GM19395 (cell line): ENCODE results near the gene NTRK3.

Source experiments
- ATAC-seq: cut with Tn5 transposase; IDR thresholded peaks from one replicate; pipeline ENCODE4 v1.9.1; 2021; ENCODE audit warnings: mild to moderate bottlenecking, moderate library complexity; ENCODE audit not compliant: unreplicated experiment

Gene NTRK3

DNA sequence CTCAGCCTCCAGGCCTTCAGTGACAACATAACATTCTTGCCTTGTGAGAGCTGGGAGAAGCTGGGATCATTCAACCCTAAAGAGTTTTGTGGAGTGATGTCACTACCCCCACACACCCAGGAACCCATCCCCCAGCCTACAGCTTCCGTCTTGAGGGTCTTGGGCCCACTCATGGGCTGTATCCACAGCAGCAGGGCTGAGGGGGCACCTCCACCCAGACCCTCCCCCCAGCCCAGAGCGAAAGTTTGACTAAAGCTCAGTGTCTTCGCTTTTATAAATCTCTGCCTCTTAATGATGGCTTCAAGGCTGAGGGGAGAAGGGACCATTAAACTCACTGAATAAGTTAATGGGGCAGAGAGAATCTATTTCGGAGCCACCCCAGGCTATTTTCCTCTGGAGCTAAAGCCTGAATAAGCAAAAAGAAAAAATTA is 23.8 kb downstream of the NTRK3 start:
- no peak for ATAC-seq

- ATAC-seq, result no peak
These were observed 24.5 kb downstream of the NTRK3 start for GRCh38 chr15:88231909-88232644.

GRCh38 chr15:88230823-88231222 is 25.7 kb downstream of the NTRK3 start:
- no peak for ATAC-seq

GRCh38 chr15:88225461-88225860 is 31.1 kb downstream of the NTRK3 start:
- ATAC-seq, result no peak

DNA sequence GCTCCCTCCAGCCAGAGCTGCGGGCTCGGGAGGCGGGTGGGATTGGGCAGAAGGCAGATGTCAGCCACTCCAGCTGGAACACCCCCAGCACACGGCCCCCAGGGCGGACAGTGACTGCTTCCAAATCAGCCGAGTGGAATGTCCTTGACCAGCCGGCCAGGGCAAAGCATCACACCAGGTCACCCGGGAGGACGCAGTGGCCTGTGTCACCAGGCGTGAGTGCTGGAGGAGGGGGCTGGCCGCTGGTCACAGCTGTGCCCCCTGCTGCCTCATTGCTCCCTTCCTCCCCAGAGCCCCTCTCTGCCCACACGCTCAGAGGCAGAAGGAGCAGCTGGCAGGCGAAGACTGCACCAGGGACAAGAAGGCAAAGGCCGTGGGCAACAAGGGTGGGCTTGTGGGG is 33.5 kb downstream of the NTRK3 start:
- no peak for ATAC-seq

DNA sequence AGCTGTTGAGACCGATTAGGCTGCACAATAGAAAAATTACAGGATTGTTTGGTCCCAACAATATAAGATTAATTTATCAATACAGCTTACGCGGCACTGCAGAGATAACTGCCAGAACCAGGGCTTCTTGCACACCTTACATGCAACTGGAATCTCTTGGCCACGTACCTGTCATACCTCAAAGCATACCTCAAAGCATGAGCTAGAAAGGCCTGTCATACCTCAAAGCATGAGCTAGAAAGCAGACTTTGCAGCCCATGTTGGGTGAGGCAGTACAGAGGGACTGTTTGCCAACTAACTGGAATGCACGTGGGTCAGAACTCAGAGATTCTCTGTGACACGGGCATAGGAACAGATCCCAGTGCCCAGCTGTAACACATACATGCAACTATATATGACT is 34.7 kb downstream of the NTRK3 start:
- ATAC-seq, result no peak

DNA sequence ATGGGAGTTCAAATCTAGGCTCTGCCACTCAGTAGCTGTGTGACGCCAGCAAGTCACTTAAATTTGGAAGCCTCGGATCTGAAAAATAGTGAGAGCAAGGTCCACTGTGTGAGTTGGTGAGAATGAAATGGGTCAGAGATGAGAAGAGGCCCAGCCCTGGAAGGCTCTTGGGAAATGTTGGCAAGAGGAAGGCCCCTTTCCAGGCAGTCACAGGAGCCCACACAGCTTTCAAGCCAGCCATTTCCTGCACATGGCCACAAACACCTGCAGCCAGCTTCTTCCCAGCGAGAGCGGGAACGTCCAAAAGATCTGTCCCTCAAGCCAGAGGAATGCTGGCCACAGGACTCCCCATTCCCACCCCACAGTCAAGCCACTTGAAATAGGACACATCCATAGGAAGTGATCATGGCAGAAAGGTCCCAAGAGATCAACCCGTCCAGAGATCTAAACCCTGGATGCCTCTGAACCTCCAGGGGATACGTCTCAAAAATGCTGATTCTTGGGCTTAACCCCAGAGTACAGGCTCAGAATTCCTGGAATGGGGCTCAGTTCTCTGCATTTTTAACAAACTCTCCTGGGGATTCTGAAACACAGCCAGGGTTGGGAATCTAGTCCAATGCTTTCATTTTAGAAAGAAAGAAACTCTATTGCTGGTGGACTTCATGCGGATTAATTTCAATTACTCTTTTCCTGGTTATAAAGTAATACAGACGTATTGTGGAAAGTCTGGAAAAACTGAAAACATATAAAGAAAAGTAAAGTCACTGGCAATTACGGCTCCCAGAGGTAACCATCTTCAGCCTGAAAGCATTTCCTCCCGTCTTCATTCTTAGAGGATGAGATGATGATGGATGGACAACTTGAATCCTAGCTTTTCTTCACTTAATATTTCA is 35.9 kb downstream of the NTRK3 start:
- ATAC-seq, result no peak

DNA sequence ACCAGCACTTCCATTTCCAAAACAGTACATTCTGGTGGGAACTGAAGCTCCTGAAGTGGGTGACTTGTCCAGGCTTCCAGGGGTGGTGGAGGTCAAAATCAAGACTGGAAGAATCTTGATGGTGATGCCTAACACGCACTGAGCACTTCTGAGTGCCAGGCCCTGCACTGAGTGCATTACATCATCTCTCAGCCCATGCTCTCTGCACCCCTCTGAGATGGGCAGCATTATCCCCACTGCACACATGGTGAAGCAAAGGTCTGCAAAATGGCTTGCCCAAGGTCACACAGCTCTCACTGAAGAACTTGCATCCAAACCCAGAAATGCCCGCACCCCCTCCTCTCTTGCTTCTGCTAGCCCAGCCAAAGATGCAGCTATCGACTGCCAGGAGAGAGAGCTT is 36.9 kb downstream of the NTRK3 start:
- ATAC-seq, result no peak

DNA sequence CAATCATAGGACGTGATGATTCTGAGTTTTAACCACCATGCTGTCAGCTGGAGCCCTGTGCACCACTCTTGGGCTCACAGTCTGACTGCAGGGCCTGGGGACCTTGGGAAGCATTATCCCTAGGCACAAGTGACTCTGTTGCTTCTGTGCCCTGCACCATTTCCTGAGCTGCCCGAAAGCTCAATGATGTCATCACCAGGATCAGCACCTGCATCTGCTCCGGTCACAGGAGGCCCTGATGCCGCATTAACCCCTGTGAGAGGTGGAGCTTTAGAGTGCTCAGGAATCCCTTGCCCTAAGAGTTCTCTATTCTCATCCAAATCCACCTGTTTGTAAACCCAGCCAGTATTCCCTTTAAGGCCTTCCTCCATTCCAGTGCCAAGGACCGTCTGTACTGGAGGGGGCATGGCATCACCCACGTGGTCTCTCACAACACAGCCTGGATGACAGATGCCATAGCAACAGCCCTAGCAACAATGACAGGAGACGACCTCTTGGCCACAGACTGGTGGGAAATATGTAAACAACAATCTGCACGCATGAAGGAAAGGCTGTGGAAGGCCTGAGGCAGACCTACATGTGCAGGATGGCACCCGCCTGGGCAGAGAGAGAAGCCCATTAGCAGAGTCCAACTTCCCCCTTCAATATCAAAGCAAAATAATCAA is 37.9 kb downstream of the NTRK3 start:
- ATAC-seq, result no peak

DNA sequence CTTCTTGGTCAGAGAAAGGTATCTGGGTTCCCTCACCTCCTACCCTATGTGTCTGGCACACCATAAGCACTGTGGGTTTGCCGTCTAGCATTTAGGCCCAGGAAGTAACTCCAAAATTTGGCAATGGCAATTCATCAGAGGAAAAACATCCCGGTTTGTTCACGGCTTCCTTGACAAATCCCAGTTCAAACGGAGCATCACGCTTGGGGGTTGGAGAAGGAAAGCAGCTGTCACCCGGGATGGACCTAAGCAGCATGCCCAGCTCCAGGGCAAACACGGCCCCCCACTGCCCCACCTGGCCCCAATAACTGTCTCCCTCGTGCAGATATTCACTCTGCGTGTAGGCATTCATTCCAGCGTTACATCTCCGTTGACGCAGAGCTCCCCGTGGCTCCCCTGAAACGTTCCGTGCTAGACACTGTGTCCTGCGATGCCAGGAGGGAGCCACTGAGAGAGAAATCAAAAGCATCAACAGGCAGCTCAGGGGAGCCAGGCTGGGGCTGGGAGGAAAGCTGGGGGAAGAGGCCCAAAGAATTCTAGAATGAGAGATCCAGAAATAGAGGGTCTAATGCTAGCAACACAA is 41.4 kb downstream of the NTRK3 start:
- no peak for ATAC-seq

GRCh38 chr15:88209111-88209510 is 47.4 kb downstream of the NTRK3 start:
- ATAC-seq, result no peak

- no peak for ATAC-seq
These were observed 48.1 kb downstream of the NTRK3 start for GRCh38 chr15:88208396-88208795.

DNA sequence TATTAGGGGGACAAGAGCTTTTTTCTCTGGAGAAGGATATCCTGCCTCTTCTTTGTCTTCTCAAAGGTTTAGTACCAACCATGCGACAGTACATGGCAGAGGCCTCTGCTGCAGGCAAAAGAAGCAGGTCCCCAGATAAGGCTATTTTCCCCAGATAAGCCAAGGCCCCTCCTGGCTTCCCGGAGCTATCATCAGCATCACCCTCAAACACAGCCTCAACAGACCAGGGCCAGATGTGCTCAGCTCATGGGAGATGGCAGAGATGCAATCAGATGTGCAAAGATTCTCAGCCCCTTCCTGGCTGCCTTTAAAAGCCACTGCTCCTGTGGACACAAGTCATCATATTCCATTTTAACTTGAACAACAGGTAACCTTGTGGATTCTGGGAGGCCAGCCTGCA is 49.0 kb downstream of the NTRK3 start:
- ATAC-seq, result no peak

- ATAC-seq, result no peak
These were observed 52.0 kb downstream of the NTRK3 start for GRCh38 chr15:88204584-88204983.

- ATAC-seq, result no peak
These were observed 54.3 kb downstream of the NTRK3 start for GRCh38 chr15:88202231-88202630.

- ATAC-seq, result no peak
These were observed 55.3 kb downstream of the NTRK3 start for GRCh38 chr15:88201207-88201606.

DNA sequence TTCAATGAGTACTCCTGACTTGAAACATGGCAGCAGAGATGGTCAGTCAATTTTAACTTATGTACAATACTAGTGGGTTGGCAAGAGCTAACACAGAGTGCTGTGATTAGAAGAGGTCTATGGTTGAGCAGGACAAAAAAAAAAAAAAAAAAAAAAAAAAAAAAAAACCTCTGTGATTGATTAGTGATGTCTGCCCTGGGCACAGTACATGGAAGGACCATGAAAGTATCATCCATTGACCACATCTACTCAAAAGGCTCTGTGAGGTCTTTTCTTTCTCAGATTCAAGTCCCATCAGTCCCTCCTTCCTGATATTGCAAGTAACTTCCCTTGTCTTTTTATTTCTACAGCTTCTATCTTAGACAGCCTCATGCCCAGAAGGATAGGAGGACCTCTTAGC is 59.6 kb downstream of the NTRK3 start:
- ATAC-seq, result no peak

DNA sequence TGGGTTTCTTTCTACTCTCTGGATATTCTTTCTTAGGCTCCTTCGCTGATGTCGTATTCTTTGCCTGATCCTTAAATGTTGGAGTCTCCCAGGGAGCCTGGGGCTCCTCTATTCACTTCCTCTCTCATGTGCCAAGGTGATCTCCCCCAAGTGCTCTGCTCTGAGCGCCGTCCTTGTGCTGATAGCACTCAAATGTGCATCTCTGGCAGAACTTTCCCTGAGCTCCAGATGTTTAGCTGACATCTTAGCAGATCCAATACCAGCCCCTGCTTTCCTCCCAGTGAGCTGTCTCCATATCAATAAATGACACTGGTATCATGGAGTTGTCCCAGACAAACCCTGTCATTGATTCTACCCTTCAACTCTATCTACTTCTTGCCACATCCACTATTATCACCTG is 62.4 kb downstream of the NTRK3 start:
- no peak for ATAC-seq

DNA sequence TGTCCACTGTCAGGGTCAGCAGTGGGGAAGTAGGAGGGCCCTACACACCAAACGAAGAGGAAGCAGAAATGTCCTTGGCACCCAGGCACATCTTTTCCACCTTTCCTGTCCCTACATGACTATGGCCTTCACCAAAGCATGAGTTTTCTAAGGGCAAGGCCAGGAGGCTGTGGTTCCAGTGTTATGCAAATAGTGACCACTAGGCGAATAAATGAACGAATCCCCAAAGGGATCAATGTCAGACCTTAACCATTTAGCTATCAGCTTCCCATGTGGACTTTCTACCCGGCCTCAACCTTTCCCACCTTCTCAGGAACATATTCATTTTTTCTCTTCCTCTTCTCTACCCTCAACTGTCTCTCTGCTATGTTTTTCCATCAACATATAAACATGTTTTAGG is 63.1 kb downstream of the NTRK3 start:
- no peak for ATAC-seq

DNA sequence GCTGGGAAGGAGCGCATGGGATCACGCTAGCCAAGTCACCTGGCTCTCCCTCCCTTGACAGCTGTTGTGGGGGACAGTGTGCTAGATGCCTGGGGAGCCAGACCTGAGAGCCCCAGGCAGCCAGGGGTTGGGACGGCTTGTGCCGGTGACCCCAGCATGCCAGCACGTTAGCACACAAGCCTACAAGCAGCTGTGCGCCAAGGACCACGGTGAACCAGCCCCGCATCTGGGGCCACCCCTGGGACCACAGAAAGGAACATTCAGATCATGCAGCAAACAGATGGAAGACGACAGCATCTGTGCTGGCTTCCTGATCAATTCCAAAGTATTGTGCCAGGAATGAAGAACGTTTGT is 64.8 kb downstream of the NTRK3 start:
- no peak for ATAC-seq

GRCh38 chr15:88190232-88190631 is 66.3 kb downstream of the NTRK3 start:
- no peak for ATAC-seq
